Measurements from ENCODE around the gene STH. TPM values are rescaled to one million over a fixed set of nuclear protein-coding genes. Genes with fewer than 3 reads are reported as not detected.

The STH gene
- total and polyA plus RNA-seq, 2 donors (not counting 1 experiment from before 2014, with no cell fraction given): not detected

DNA sequence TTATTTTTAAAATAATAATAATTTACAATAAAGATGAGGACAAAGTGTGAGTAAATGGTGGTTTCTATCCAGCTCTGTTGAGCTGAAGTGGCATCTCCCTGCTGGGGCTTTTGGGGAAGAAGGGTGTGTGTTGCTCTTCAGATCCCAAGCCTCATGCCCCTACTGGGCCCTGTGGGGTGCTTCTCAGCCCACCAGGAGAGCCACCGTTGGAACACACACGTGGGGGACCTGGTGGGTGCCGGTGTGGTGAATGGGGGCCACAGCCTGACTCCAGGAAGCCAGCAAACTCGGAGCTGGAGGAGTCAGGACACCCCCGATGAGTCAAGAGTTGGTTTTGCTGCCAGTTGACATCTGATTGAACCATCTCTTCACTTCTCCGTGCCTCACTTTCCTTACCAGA is 37.8 kb upstream of the STH start:
- Histone ChIP-seq H2AFZ (ENCODE audit: low read length) (no peak overlapping the region), H3K9ac (ENCODE audit: insufficient read depth, low read length) (no peak overlapping the region), H3K4me1 (ENCODE audit: control insufficient read depth, extremely low read depth, insufficient read depth, low read length) (no peaks in the 10 kb centered on the region), H4K20me1 (ENCODE audit: control insufficient read depth, extremely low read depth, insufficient read depth, low read length) (no peaks in the 10 kb centered on the region), H3K27me3 (ENCODE audit: control insufficient read depth, insufficient read depth, low read length) (peaks cover 3% of the 10 kb centered on the region), H3K9me3 (ENCODE audit: control insufficient read depth, insufficient read depth, low read depth, low read length) (no peaks in the 10 kb centered on the region), H3K79me2 (ENCODE audit: control insufficient read depth, insufficient read depth, low read length) (no peaks in the 10 kb centered on the region), H3K4me3 (replicated peaks in 1 of 4; ENCODE audit: control extremely low read depth in 1 of 4, insufficient read depth in 1 of 4, low read depth in 3 of 4, low read length in 4 of 4) (no peak overlapping the region), H3K27ac (ENCODE audit: insufficient read depth, low read length) (no peak overlapping the region), H3K36me3 (ENCODE audit: control insufficient read depth, insufficient read depth, low read length) (no peaks in the 10 kb centered on the region), H3K4me2 (ENCODE audit: extremely low read depth, insufficient read depth, low read length) (no peak overlapping the region)
- no peak for TF ChIP-seq EZH2 (IDR thresholded peaks at IDR 0.05; ENCODE audit: low read length, missing control alignments)
- TF ChIP-seq, protein P1, sequence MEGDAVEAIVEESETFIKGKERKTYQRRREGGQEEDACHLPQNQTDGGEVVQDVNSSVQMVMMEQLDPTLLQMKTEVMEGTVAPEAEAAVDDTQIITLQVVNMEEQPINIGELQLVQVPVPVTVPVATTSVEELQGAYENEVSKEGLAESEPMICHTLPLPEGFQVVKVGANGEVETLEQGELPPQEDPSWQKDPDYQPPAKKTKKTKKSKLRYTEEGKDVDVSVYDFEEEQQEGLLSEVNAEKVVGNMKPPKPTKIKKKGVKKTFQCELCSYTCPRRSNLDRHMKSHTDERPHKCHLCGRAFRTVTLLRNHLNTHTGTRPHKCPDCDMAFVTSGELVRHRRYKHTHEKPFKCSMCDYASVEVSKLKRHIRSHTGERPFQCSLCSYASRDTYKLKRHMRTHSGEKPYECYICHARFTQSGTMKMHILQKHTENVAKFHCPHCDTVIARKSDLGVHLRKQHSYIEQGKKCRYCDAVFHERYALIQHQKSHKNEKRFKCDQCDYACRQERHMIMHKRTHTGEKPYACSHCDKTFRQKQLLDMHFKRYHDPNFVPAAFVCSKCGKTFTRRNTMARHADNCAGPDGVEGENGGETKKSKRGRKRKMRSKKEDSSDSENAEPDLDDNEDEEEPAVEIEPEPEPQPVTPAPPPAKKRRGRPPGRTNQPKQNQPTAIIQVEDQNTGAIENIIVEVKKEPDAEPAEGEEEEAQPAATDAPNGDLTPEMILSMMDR (conservative IDR thresholded peaks at IDR 0.05 in 1 of 2, IDR thresholded peaks at IDR 0.05 in 1 of 2; ENCODE audit: low read depth in 1 of 2, low read length in 2 of 2): no peak
- no peak for DNase-seq (ENCODE audit: low read depth in 2 of 2)

DNA sequence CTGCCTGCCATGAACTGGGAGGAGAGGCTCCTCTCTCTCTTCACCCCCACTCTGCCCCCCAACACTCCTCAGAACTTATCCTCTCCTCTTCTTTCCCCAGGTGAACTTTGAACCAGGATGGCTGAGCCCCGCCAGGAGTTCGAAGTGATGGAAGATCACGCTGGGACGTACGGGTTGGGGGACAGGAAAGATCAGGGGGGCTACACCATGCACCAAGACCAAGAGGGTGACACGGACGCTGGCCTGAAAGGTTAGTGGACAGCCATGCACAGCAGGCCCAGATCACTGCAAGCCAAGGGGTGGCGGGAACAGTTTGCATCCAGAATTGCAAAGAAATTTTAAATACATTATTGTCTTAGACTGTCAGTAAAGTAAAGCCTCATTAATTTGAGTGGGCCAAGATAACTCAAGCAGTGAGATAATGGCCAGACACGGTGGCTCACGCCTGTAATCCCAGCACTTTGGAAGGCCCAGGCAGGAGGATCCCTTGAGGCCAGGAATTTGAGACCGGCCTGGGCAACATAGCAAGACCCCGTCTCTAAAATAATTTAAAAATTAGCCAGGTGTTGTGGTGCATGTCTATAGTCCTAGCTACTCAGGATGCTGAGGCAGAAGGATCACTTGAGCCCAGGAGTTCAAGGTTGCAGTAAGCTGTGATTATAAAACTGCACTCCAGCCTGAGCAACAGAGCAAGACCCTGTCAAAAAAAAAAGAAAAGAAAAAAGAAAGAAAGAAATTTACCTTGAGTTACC is 36.7 kb upstream of the STH start:
- H3K4me1 ChIP-seq (ENCODE audit: control insufficient read depth, extremely low read depth, insufficient read depth, low read length): no peaks in the 10 kb centered on the region
- H2AFZ ChIP-seq (ENCODE audit: low read length): no peak overlapping the region
- H3K79me2 ChIP-seq (ENCODE audit: control insufficient read depth, insufficient read depth, low read length): no peaks in the 10 kb centered on the region
- no peaks in the 10 kb centered on the region for H3K9me3 ChIP-seq (ENCODE audit: control insufficient read depth, insufficient read depth, low read depth, low read length)
- no peak for DNase-seq (ENCODE audit: low read depth in 2 of 2)
- H3K27me3 ChIP-seq (ENCODE audit: control insufficient read depth, insufficient read depth, low read length): peaks cover 8% of the 10 kb centered on the region
- H3K27ac ChIP-seq (ENCODE audit: insufficient read depth, low read length): no peak overlapping the region
- H3K9ac ChIP-seq (ENCODE audit: insufficient read depth, low read length): no peak overlapping the region
- H3K4me3 ChIP-seq (replicated peaks in 1 of 4; ENCODE audit: control extremely low read depth in 1 of 4, insufficient read depth in 1 of 4, low read depth in 3 of 4, low read length in 4 of 4): no peak overlapping the region
- no peaks in the 10 kb centered on the region for H3K36me3 ChIP-seq (ENCODE audit: control insufficient read depth, insufficient read depth, low read length)
- no peak overlapping the region for H3K4me2 ChIP-seq (ENCODE audit: extremely low read depth, insufficient read depth, low read length)
- TF ChIP-seq, protein P1 (conservative IDR thresholded peaks at IDR 0.05 in 1 of 2, IDR thresholded peaks at IDR 0.05 in 1 of 2; ENCODE audit: low read depth in 1 of 2, low read length in 2 of 2): no peak
- TF ChIP-seq EZH2 (IDR thresholded peaks at IDR 0.05; ENCODE audit: low read length, missing control alignments): no peak
- H4K20me1 ChIP-seq (ENCODE audit: control insufficient read depth, extremely low read depth, insufficient read depth, low read length): no peaks in the 10 kb centered on the region

DNA sequence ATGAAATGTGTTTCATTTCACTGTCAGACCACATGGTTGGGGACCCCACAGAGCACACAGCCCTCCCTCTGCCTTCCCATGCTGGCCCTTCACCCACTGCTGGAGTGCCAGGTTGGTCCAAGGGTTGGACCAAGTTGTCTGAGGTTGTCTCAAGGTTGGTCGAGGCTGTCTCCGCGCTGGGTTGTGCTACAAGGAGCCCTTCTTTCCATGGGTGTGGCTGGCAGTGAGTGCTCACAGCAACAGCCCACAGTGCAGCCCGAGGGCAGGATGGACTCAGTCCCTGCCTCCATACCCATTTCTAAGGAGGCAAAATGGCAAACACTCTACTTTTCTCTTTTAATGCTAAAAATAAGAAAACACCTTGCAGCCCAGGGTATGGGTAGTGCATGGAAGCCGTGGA is 35.8 kb upstream of the STH start:
- Histone ChIP-seq H3K27me3 (ENCODE audit: control insufficient read depth, insufficient read depth, low read length) (peaks cover 10% of the 10 kb centered on the region), H3K4me2 (ENCODE audit: extremely low read depth, insufficient read depth, low read length) (no peak overlapping the region), H3K27ac (ENCODE audit: insufficient read depth, low read length) (no peak overlapping the region), H3K4me3 (replicated peaks in 1 of 4; ENCODE audit: control extremely low read depth in 1 of 4, insufficient read depth in 1 of 4, low read depth in 3 of 4, low read length in 4 of 4) (no peak overlapping the region), H3K4me1 (ENCODE audit: control insufficient read depth, extremely low read depth, insufficient read depth, low read length) (no peaks in the 10 kb centered on the region), H3K36me3 (ENCODE audit: control insufficient read depth, insufficient read depth, low read length) (no peaks in the 10 kb centered on the region), H3K9me3 (ENCODE audit: control insufficient read depth, insufficient read depth, low read depth, low read length) (no peaks in the 10 kb centered on the region), H3K9ac (ENCODE audit: insufficient read depth, low read length) (no peak overlapping the region), H4K20me1 (ENCODE audit: control insufficient read depth, extremely low read depth, insufficient read depth, low read length) (no peaks in the 10 kb centered on the region), H2AFZ (ENCODE audit: low read length) (no peak overlapping the region), H3K79me2 (ENCODE audit: control insufficient read depth, insufficient read depth, low read length) (no peaks in the 10 kb centered on the region)
- no peak for TF ChIP-seq EZH2 (IDR thresholded peaks at IDR 0.05; ENCODE audit: low read length, missing control alignments)
- TF ChIP-seq, protein P1 (conservative IDR thresholded peaks at IDR 0.05 in 1 of 2, IDR thresholded peaks at IDR 0.05 in 1 of 2; ENCODE audit: low read depth in 1 of 2, low read length in 2 of 2): no peak
- DNase-seq (ENCODE audit: low read depth in 2 of 2): no peak
